SK-N-SH (cell line): Measurements from ENCODE around the gene PRELID3B. TPM values are rescaled to one million over a fixed set of nuclear protein-coding genes. Genes with fewer than 3 reads are reported as not detected.
A peak's percentile ranks its signal among the peaks of the same experiment; 100 is the strongest.

Experiments used
- CTCF ChIA-PET: fragments of 300-600, 350-600 bp; formaldehyde crosslinking; extraction: SDS; loops from one replicate; lab custom pipeline; 2021; lab: Yijun Ruan, JAX
- POLR2A ChIA-PET: fragments of 350-600 bp; sonication (Branson Sonifier 250); formaldehyde crosslinking; extraction: SDS; loops from one replicate; lab custom pipeline; 2020; ENCODE audit warnings: antibody characterized with exemption, inconsistent platforms; lab: Yijun Ruan, JAX
- DNase-seq: peaks from one replicate; pipeline ENCODE4 v3.0.0; 2012
- H2AFZ ChIP-seq: fragments of 200-600 bp; sonication (generic); 2 replicates; pipeline ENCODE4 v1.8.1; 2016; ENCODE audit warnings: antibody characterized with exemption, mild to moderate bottlenecking, low read depth
- H3F3A ChIP-seq: fragments of 200-600 bp; sonication (generic); replicated peaks from 2 replicates; pipeline ENCODE3; 2016; ENCODE audit warnings: antibody characterized with exemption, mild to moderate bottlenecking; ENCODE audit not compliant: insufficient read depth
- H3K27ac ChIP-seq, 2 experiments: fragments of 200-500 bp in 1 of 2; fragments of 200-600 bp in 1 of 2; sonication (Bioruptor generic) in 1 of 2; sonication (generic), shearing (Covaris generic) in 1 of 2; 2 replicates each; pipeline versions ENCODE4 v1.5.1 to v1.6.1; 2014 to 2016; ENCODE audit warnings: low read depth in 2 of 2, inconsistent platforms in 1 of 2, low read length in 1 of 2, mild to moderate bottlenecking in 1 of 2, mixed read lengths in 1 of 2
- H3K27me3 ChIP-seq: fragments of 200-600 bp; sonication (generic), shearing (Covaris generic); 2 replicates; pipeline ENCODE4 v1.6.1; 2016; ENCODE audit warnings: mixed run types; ENCODE audit not compliant: insufficient read depth
- H3K36me3 ChIP-seq, 2 experiments: fragments of 200-500 bp in 1 of 2; fragments of 200-600 bp in 1 of 2; sonication (Bioruptor generic) in 1 of 2; sonication (generic) in 1 of 2; replicated peaks in 1 of 2; 2 replicates each; pipeline versions ENCODE3 to v1.5.1; 2014 to 2016; ENCODE audit warnings: low read length in 1 of 2, mild to moderate bottlenecking in 1 of 2; ENCODE audit not compliant: insufficient read depth in 2 of 2, control insufficient read depth in 1 of 2
- H3K4me1 ChIP-seq, 2 experiments: fragments of 200-500 bp in 1 of 2; fragments of 200-600 bp in 1 of 2; sonication (Bioruptor generic) in 1 of 2; sonication (generic), shearing (Covaris generic) in 1 of 2; 2 replicates each; pipeline versions ENCODE4 v1.5.1 to v1.6.1; 2014 to 2016; ENCODE audit warnings: low read depth in 1 of 2, low read length in 1 of 2, mixed run types in 1 of 2; ENCODE audit not compliant: insufficient read depth in 2 of 2, control insufficient read depth in 1 of 2
- H3K4me2 ChIP-seq: fragments of 200-600 bp; sonication (generic), shearing (Covaris generic); 2 replicates; pipeline ENCODE4 v1.6.1; 2017; ENCODE audit warnings: mixed run types
- H3K4me3 ChIP-seq, 2 experiments: fragments of 200-500 bp in 1 of 2; fragments of 200-600 bp in 1 of 2; sonication (Bioruptor generic) in 1 of 2; sonication (generic), shearing (Covaris generic) in 1 of 2; 2 replicates each; pipeline versions ENCODE4 v1.5.1 to v1.8.1; 2014 to 2016; ENCODE audit warnings: low read depth in 2 of 2, inconsistent platforms in 1 of 2, low read length in 1 of 2, mild to moderate bottlenecking in 1 of 2, mixed read lengths in 1 of 2, moderate library complexity in 1 of 2
- H3K79me2 ChIP-seq: fragments of 200-600 bp; sonication (generic); 2 replicates; pipeline ENCODE4 v1.8.1; 2017; ENCODE audit warnings: mild to moderate bottlenecking; ENCODE audit not compliant: insufficient read depth
- H3K9ac ChIP-seq: fragments of 200-600 bp; sonication (generic); 2 replicates; pipeline ENCODE4 v1.6.1; 2017; ENCODE audit warnings: mixed run types
- H3K9me2 ChIP-seq: fragments of 200-600 bp; sonication (generic); 2 replicates; pipeline ENCODE4 v1.6.1; 2017; ENCODE audit warnings: mixed run types
- H3K9me3 ChIP-seq: fragments of 200-600 bp; sonication (generic); 2 replicates; pipeline ENCODE4 v1.6.1; 2017; ENCODE audit warnings: mixed run types, mild to moderate bottlenecking, moderate library complexity
- H4K20me1 ChIP-seq: fragments of 200-600 bp; sonication (generic); 2 replicates; pipeline ENCODE4 v1.6.1; 2017; ENCODE audit warnings: mild to moderate bottlenecking, mixed run types; ENCODE audit not compliant: insufficient read depth
- CHD2 ChIP-seq: fragments of 150-350 bp; IDR thresholded peaks from 2 replicates; pipeline ENCODE4 v1.6.1; 2018; ENCODE audit warnings: low read length; ENCODE audit not compliant: partially characterized antibody
- CTCF ChIP-seq: fragments of 200-600 bp; sonication (generic); IDR thresholded peaks from 2 replicates; pipeline ENCODE4 v1.6.1; 2017; ENCODE audit warnings: antibody characterized with exemption, mild to moderate bottlenecking, moderate library complexity
- EP300 ChIP-seq, 2 experiments: IDR thresholded peaks; 2 replicates each; pipeline versions ENCODE4 v1.4.0 to v1.6.1; 2012; ENCODE audit warnings: borderline replicate concordance in 1 of 2, low read depth in 1 of 2, low read length in 1 of 2
- FOSL2 ChIP-seq: IDR thresholded peaks from 2 replicates; pipeline ENCODE4 v1.4.0; 2012; ENCODE audit warnings: low read depth, mild to moderate bottlenecking, moderate library complexity, borderline replicate concordance
- FOXJ3 ChIP-seq: sonication (generic); formaldehyde crosslinking; IDR thresholded peaks from 2 replicates; pipeline ENCODE4 v1.5.1; 2020; ENCODE audit warnings: mild to moderate bottlenecking, missing genetic modification reagents
- FOXM1 ChIP-seq: IDR thresholded peaks from 2 replicates; pipeline ENCODE4 v1.4.0; 2012; ENCODE audit warnings: low read depth, mild to moderate bottlenecking
- GABPA ChIP-seq: IDR thresholded peaks from 2 replicates; pipeline ENCODE4 v1.4.0; 2012; ENCODE audit warnings: low read depth, mild to moderate bottlenecking
- GATA2 ChIP-seq: sonication (generic); formaldehyde crosslinking; IDR thresholded peaks from 2 replicates; pipeline ENCODE4 v1.5.0; 2020; ENCODE audit warnings: mild to moderate bottlenecking, missing genetic modification reagents
- MAX ChIP-seq: IDR thresholded peaks from 2 replicates; pipeline ENCODE4 v1.4.0; 2012; ENCODE audit warnings: low read depth
- NRF1 ChIP-seq: IDR thresholded peaks from 2 replicates; pipeline ENCODE4 v1.6.1; 2012; ENCODE audit warnings: low read depth, mild to moderate bottlenecking, low read length
- PBX3 ChIP-seq: IDR thresholded peaks from 2 replicates; pipeline ENCODE4; 2012
- POLR2AphosphoS5 ChIP-seq: IDR thresholded peaks from 2 replicates; pipeline ENCODE4 v1.6.1; 2012; ENCODE audit warnings: low read depth, low read length
- RAD21 ChIP-seq: IDR thresholded peaks from 2 replicates; pipeline ENCODE4 v1.6.1; 2012; ENCODE audit warnings: mild to moderate bottlenecking, low read length
- RCOR1 ChIP-seq: fragments of 150-350 bp; IDR thresholded peaks from 2 replicates; pipeline ENCODE4 v1.6.1; 2017; ENCODE audit warnings: antibody characterized with exemption, low read length
- REST ChIP-seq: IDR thresholded peaks from 2 replicates; pipeline ENCODE4 v1.6.1; 2012; ENCODE audit warnings: mild to moderate bottlenecking, low read depth, low read length, moderate library complexity
- TCF12 ChIP-seq: IDR thresholded peaks from 2 replicates; pipeline ENCODE4 v1.4.0; 2012
- TEAD4 ChIP-seq: IDR thresholded peaks from 2 replicates; pipeline ENCODE4 v1.4.0; 2012; ENCODE audit warnings: mild to moderate bottlenecking, borderline replicate concordance; ENCODE audit not compliant: insufficient read depth
- USF2 ChIP-seq: fragments of 150-350 bp; IDR thresholded peaks from 2 replicates; pipeline ENCODE4 v1.6.1; 2017; ENCODE audit warnings: antibody characterized with exemption, low read length, low read depth, borderline replicate concordance
- YY1 ChIP-seq: IDR thresholded peaks from 2 replicates; pipeline ENCODE4 v1.4.0; 2012; ENCODE audit warnings: low read depth, mild to moderate bottlenecking
- ZBTB33 ChIP-seq: IDR thresholded peaks from 2 replicates; pipeline ENCODE4 v1.4.0; 2012; ENCODE audit warnings: low read depth, borderline replicate concordance
- WGBS: methylation state at CpG from one replicate; pipeline ENCODE4 v1.1.6; 2017; ENCODE audit warnings: low lambda C conversion rate; 5-methylcytosine and 5-hydroxymethylcytosine counted together
- polyA plus RNA-seq, 3 experiments: library from polyadenylated mRNA; depleted of rRNA; stranded (reverse); fragments of >200 nt; gene quantifications; 2 replicates each; pipeline ENCODE4 v1.2.3, GENCODE V29; 2012

PRELID3B gene
- polyA plus RNA-seq, 1 of the 3 experiments (the other 2 are of a cell fraction), result 20.9 TPM

GRCh38 chr20:59032713-59033059 is 9.9 kb downstream of the PRELID3B start (continued):
- TF ChIP-seq EP300 (IDR thresholded peaks at IDR 0.05; ENCODE audit: borderline replicate concordance in 1 of 2, low read depth in 1 of 2, low read length in 1 of 2) (0 out of 4 replicates have a peak, but pooled peaks of 1 of the 2 experiments have one; percentile 5), FOSL2 (no peak)

- CTCF ChIA-PET, result interaction anchor here (0.9 to 3.8 kb wide), 12 partner anchors 8 to 487 kb away, joined by 3 to 17 read pairs (median 4); no protein-coding TSS in a partner anchor
- TF ChIP-seq NRF1 (0 out of 2 replicates have a peak, but pooled peaks have one; percentile 14), REST (no peak), FOSL2 (no peak), TEAD4 (no peak), FOXM1 (no peak), YY1 (peak; percentile 91), GABPA (peak; percentile 83), CTCF (no peak), RCOR1 (no peak), FOXJ3 (CRISPR knock-in tag) (0 out of 2 replicates have a peak, but pooled peaks have one; percentile 29), MAX (peak; percentile 88), TCF12 (no peak), PBX3 (peak; percentile 98), RAD21 (peak; percentile 1; the same call in 1 of the 2 replicates), POLR2AphosphoS5 (peak; percentile 85), CHD2 (peak; percentile 51), ZBTB33 (peak; percentile 4; the same call in 1 of the 2 replicates), USF2 (no peak), GATA2 (CRISPR knock-in tag) (no peak)
These were observed 10.4 kb downstream of the PRELID3B start, which contains the start of gene ATP5F1E for GRCh38 chr20:59032023-59032712. Gene ATP5F1E, minus strand, starts transcription at chr20:59032335. Its CDS starts 84 bp downstream, at chr20:59032251.

More at GRCh38 chr20:59032023-59032712, 10.4 kb downstream of the PRELID3B start, which contains the start of gene ATP5F1E:
- H3K27me3 ChIP-seq, result no peaks in the 10 kb centered on the region
- H3K4me1 ChIP-seq, result peaks cover 30 to 41% of the 10 kb centered on the region in 2 experiments; a peak in 3 of 4 replicates
- H3K4me2 ChIP-seq, result peak within 1 kb of the TSS; percentile 92
- peaks cover 60% of the 10 kb centered on the region for H3K79me2 ChIP-seq
- H3K27ac ChIP-seq, result peak within 1 kb of the TSS; percentile 82 to 91
- peak within 1 kb of the TSS; percentile 81 for H2AFZ ChIP-seq
- peak within 1 kb of the TSS; percentile 91 for H3K9ac ChIP-seq
- peak; percentile 99 for DNase-seq
- H3K36me3 ChIP-seq, result peaks cover 54 to 77% of the 10 kb centered on the region in 2 experiments
- POLR2A ChIA-PET, result interaction anchor here (0.7 to 1.9 kb wide), 18 partner anchors 10 to 423 kb away, joined by 3 to 11 read pairs (median 4); partner anchors contain the start of genes PRELID3B and TUBB1
- H3K4me3 ChIP-seq, result peak within 1 kb of the TSS; percentile 78 to 91
- peaks cover 23% of the 10 kb centered on the region for H3F3A ChIP-seq
- H4K20me1 ChIP-seq, result peaks cover 21% of the 10 kb centered on the region
- WGBS, result 1% methylated on average over 28 of the region's 86 CpGs
- H3K9me2 ChIP-seq, result no peaks in the 10 kb centered on the region
- H3K9me3 ChIP-seq, result no peaks in the 10 kb centered on the region
